ENCODE data around the gene DUSP11.

DUSP11 gene

GRCh38 chr2:73716543-73717250 lies 63.2 kb downstream of the DUSP11 start:
- FAIRE-seq, result no peak

- no peak for FAIRE-seq
Measured at GRCh38 chr2:73714091-73714490, 65.8 kb downstream of the DUSP11 start.

Data from TTC549 (cell line).